ENCODE data around the gene EFHD1.
"Not testable (repeated sequence)": the region's sequence is repeated elsewhere in the genome, so short reads cannot be mapped to it uniquely, and the experiment has no call there.

EFHD1 gene

DNA sequence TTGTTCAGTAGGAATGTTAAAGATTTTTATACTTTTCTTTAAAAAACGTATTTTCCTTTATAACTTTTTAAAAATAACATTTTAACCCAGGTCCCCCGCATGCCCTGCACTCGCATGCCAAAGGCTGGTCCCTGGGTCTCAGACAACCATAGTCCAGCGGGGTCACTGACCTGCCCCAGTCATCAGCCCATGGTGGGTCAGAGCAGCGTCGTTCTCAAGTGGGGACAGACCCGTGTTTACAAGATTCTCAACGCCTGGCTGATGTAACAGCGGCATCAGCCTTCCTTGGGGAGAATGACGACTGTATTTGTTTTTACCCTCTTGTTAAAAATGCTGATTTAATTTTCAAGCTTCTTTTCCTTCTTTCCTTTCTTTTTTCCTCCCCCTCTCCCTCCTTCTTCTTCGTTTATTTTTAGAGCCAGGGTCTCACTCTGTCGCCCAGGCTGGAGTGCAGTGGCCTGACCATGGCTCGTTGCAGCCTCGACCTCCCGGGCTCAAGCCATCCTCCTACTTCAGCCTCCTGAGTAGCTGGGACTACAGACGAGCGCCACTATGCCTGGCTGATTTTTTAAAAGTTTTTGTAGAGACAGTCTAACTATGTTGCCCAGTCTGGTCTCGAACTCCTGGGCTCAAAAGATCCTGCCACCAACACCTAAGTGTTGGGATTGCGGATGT lies 1.0 kb upstream of the EFHD1 start:
- Mint-ChIP-seq H3K27me3 (peaks cover 36 to 59% of the 10 kb centered on the region in 2 donors), H3K27ac (no peak overlapping the region), H3K36me3 (no peaks in the 10 kb centered on the region), H3K9me3 (no peaks in the 10 kb centered on the region), H3K4me1 (peaks cover 3 to 6% of the 10 kb centered on the region in 2 donors), H3K4me3 (peak overlapping the region; percentile 68 to 75)
- no peak for DNase-seq
- no peak for ATAC-seq (replicated peaks)

DNA sequence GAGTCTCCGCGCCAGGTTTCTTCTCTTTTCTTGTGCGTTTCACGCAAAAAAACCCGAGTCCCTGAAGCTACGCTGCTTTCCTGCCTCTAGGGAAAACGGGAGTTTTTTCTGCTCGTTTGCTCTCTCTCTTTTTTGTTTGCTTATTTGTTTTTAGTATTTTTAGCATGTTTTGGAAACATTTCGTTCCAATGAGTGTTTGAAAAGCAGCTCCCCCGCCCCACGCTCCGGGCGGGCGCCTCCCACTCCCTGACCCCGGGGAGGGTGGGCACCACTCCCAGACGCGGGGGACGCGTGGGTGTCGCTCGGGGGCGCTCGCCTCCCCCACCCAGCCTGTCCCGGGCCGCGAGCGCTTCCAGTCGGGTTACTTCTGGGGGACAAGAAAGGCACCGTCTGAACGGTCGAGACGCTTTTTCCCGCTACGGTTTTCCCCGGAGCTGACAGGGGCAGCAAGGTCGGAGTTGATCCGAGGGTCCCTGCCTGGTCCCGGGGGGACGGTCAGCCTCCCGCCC lies 446 bp upstream of the EFHD1 start:
- peaks cover 3 to 6% of the 10 kb centered on the region in 2 donors for H3K4me1 Mint-ChIP-seq
- H3K27ac Mint-ChIP-seq: no peak overlapping the region
- H3K27me3 Mint-ChIP-seq: peaks cover 34 to 65% of the 10 kb centered on the region in 2 donors
- DNase-seq (peak; percentile 2), ATAC-seq (replicated peaks) (peak; percentile 10 to 27)
- H3K4me3 Mint-ChIP-seq: peak overlapping the region; percentile 68 to 75
- H3K9me3 Mint-ChIP-seq: no peaks in the 10 kb centered on the region
- H3K36me3 Mint-ChIP-seq: no peaks in the 10 kb centered on the region

- H3K36me3 Mint-ChIP-seq: no peaks in the 10 kb centered on the region
Observed at GRCh38 chr2:232634206-232635150, 1.1 kb downstream of the EFHD1 start.

DNA sequence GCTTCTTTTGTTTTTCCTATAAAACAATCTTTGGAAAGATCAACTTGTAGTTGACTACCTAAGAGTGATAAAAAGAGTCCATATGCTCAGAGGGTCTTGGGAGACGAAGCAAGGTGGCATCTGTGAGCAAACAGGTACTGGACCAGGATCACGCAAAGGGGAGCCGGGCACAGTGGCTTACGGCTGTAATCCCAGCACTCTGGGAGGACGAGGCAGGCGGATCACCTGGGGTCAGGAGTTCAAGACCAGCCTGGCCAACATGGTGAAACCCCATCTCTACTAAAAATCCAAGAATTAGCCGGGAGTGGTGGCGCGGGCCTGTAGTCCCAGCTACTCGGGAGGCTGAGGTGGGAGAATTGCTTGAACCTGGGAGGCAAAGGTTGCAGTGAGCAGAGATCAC lies 2.0 kb downstream of the EFHD1 start:
- H3K4me1 Mint-ChIP-seq; DNase-seq; H3K9me3 Mint-ChIP-seq; ATAC-seq (replicated peaks); H3K27ac Mint-ChIP-seq; H3K36me3 Mint-ChIP-seq; H3K4me3 Mint-ChIP-seq: not testable (repeated sequence)
- peaks cover 42 to 70% of the 10 kb centered on the region in 2 donors for H3K27me3 Mint-ChIP-seq

More at GRCh38 chr2:232634206-232635150, 1.1 kb downstream of the EFHD1 start:
- Mint-ChIP-seq H3K4me3 (peak overlapping the region; percentile 36 to 52), H3K9me3 (no peaks in the 10 kb centered on the region), H3K27ac (no peak overlapping the region), H3K4me1 (peaks cover 3 to 6% of the 10 kb centered on the region in 2 donors), H3K27me3 (peaks cover 35 to 73% of the 10 kb centered on the region in 2 donors)
- ATAC-seq (replicated peaks) (no peak), DNase-seq (no peak)

DNA sequence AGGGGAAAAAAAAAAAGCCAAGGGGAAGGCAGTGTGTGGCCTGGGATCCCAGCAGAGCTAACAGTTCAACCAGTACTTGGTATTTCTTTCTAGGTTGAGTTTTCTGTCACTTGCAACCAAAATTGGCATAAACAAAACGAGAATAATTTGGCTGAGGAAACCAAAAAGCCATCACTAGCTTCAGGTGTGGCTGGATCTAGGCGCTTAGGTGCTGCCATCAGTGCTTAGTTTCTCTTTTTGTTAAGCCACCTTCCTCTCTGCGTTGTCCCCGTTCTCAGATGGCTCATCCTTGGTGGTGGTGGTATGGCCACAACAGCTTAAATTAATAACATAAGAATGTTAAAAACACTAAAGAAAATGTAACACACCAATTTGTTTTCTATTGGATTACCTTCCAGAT lies 2.4 kb downstream of the EFHD1 start:
- ATAC-seq (replicated peaks) (no peak), DNase-seq (no peak)
- H3K36me3 Mint-ChIP-seq: no peaks in the 10 kb centered on the region
- H3K4me3 Mint-ChIP-seq: no peak overlapping the region
- peaks cover 3 to 6% of the 10 kb centered on the region in 2 donors for H3K4me1 Mint-ChIP-seq
- H3K27me3 Mint-ChIP-seq: peaks cover 46 to 73% of the 10 kb centered on the region in 2 donors
- H3K27ac Mint-ChIP-seq: no peak overlapping the region
- H3K9me3 Mint-ChIP-seq: no peaks in the 10 kb centered on the region

DNA sequence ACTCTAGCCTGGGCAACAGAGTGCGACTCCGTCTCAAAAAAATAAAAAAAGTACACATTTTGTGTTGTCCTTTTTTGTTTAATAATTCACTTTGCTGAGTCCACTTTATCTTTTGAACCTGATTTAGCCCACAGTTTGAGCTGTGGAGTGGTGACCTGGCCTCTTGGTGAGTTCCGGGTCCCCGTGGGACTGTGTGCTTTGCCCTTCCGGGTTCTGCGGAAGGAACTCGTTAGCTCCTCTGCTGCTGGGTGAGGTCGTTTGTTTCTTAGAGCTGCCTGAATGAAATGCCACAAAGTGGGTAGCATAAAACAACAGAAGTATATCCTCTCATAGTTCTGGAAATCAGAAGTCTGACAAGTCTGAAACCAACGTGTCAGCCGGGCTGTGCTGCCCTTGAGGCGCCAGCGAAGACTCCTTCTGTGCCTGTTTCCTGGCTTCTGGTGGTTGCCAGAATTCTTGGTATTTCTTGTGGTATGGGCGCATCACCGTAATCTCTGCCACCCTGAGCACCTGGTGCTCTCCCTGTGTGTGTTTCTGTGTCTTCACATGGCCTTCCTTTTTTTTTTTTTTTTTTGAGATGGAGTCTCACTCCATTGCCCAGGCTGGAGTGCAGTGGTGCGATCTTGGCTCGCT lies 3.5 kb downstream of the EFHD1 start:
- H3K4me1 Mint-ChIP-seq: peaks cover 3 to 6% of the 10 kb centered on the region in 2 donors
- H3K27ac Mint-ChIP-seq: no peak overlapping the region
- H3K27me3 Mint-ChIP-seq: peaks cover 41 to 69% of the 10 kb centered on the region in 2 donors
- no peaks in the 10 kb centered on the region for H3K9me3 Mint-ChIP-seq
- no peaks in the 10 kb centered on the region for H3K36me3 Mint-ChIP-seq
- no peak overlapping the region for H3K4me3 Mint-ChIP-seq
- ATAC-seq (replicated peaks) (no peak), DNase-seq (no peak)

GRCh38 chr2:232637866-232638583 lies 4.6 kb downstream of the EFHD1 start:
- H3K4me1 Mint-ChIP-seq: no peaks in the 10 kb centered on the region
- DNase-seq (no peak), ATAC-seq (replicated peaks) (no peak)
- H3K4me3 Mint-ChIP-seq: no peak overlapping the region
- H3K27ac Mint-ChIP-seq: no peak overlapping the region
- no peaks in the 10 kb centered on the region for H3K36me3 Mint-ChIP-seq
- peaks cover 33 to 66% of the 10 kb centered on the region in 2 donors for H3K27me3 Mint-ChIP-seq
- H3K9me3 Mint-ChIP-seq: no peaks in the 10 kb centered on the region

- no peak overlapping the region for H3K27ac Mint-ChIP-seq
- H3K36me3 Mint-ChIP-seq: no peaks in the 10 kb centered on the region
Observed at GRCh38 chr2:232641153-232641848, 7.9 kb downstream of the EFHD1 start.

DNA sequence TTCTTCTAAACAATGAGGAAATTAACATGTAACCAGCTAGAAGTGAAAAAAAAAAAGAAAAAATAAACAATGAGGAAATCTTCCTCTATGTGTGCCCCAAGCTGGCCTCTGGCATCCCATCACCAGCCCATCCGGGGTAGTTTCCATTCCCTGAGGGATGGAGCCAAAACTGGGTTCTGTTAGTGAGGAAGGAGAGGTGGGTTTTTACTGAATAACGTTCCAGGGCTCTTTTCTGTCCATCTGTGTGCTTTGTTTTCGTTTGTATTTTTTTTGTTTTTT lies 9.7 kb downstream of the EFHD1 start:
- no peaks in the 10 kb centered on the region for H3K9me3 Mint-ChIP-seq
- no peaks in the 10 kb centered on the region for H3K36me3 Mint-ChIP-seq
- H3K27me3 Mint-ChIP-seq: peaks cover 16 to 44% of the 10 kb centered on the region in 2 donors
- H3K4me3 Mint-ChIP-seq: no peak overlapping the region
- no peaks in the 10 kb centered on the region for H3K4me1 Mint-ChIP-seq
- H3K27ac Mint-ChIP-seq: no peak overlapping the region
- DNase-seq (no peak), ATAC-seq (replicated peaks) (no peak)

More at GRCh38 chr2:232641153-232641848, 7.9 kb downstream of the EFHD1 start:
- H3K4me1 Mint-ChIP-seq: no peaks in the 10 kb centered on the region
- H3K9me3 Mint-ChIP-seq: no peaks in the 10 kb centered on the region
- DNase-seq: no peak
- H3K27me3 Mint-ChIP-seq: peaks cover 23 to 56% of the 10 kb centered on the region in 2 donors
- ATAC-seq (replicated peaks): no peak
- H3K4me3 Mint-ChIP-seq: no peak overlapping the region

DNA sequence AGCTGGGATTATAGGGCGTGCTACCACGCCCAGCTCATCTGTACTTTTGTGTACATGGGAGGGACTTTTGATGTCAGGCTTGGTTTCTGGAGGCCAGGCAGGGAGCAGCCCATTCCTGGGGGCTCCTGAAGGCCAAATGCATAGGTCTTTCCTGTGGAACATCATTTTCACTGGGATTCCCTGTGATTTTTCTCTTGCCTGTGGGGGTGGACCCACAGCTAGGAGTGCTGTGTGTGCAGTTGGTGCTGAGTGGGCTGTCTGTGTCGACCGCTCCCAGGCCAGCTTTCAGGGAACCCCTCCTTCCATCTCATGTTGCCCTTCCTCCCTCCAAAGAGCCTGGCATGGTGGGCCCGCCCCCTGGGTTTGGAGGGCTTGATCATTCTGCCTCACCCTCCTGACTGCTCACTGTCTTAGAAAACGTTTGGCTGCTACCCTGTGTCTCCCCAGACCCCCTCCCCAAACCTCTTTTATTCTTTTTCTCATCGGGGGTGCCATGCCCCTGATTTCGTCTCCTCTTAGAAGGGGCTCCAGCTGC lies 10.5 kb downstream of the EFHD1 start:
- Mint-ChIP-seq H3K9me3 (no peaks in the 10 kb centered on the region), H3K27ac (no peak overlapping the region), H3K36me3 (no peaks in the 10 kb centered on the region)

DNA sequence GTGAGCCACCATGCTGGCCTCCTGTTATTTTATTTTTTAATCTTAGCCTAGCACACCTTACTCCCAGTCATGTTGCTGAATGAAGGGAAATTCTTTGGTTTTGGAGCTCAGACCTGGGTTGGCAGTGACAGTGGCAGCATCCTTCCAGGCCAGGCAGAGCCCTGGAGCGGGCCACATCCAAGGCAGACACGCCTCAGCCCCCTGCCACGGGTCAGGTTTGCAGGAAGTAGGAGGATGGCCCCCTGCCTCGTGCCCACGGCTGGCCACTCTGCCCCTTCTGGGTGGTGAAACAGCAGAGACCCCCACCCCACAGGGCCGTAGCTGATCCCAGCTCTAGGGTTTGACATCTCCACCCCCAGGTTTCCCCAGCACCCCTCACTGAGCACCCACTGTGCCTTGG lies 11.7 kb downstream of the EFHD1 start:
- no peak for ATAC-seq (replicated peaks)
- no peak for DNase-seq
- no peak overlapping the region for H3K27ac Mint-ChIP-seq
- H3K4me3 Mint-ChIP-seq: no peak overlapping the region
- H3K36me3 Mint-ChIP-seq: no peaks in the 10 kb centered on the region
- no peaks in the 10 kb centered on the region for H3K9me3 Mint-ChIP-seq
- no peaks in the 10 kb centered on the region for H3K4me1 Mint-ChIP-seq
- peaks cover 9 to 38% of the 10 kb centered on the region in 2 donors for H3K27me3 Mint-ChIP-seq

More for the DNA sequence above, 10.5 kb downstream of the EFHD1 start:
- H3K27me3 Mint-ChIP-seq: peaks cover 16 to 44% of the 10 kb centered on the region in 2 donors
- no peak for ATAC-seq (replicated peaks)
- H3K4me3 Mint-ChIP-seq: no peak overlapping the region
- H3K4me1 Mint-ChIP-seq: no peaks in the 10 kb centered on the region
- DNase-seq: no peak

DNA sequence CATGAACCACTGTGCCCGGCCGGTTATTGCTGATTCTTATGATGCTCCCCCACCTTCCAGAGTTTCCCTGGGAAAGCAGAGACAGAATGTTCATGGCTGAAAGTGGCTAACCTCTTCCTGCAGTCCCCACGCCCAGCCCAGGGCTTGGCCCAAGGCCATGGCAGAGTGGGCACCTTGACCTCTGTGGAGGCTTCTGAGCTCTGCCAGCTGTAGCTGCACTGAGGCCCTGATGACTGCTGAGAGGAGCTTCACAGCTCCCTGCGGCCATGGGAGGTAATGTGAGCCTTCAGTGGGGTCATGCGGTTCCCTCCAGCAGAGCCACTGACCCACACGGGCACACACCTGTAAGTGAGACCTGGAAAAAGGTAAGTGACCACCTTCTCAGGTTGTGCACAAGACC lies 13.3 kb downstream of the EFHD1 start:
- Mint-ChIP-seq H3K4me3 (no peak overlapping the region), H3K27ac (no peak overlapping the region), H3K4me1 (no peaks in the 10 kb centered on the region), H3K36me3 (no peaks in the 10 kb centered on the region), H3K27me3 (peaks cover 4 to 31% of the 10 kb centered on the region in 2 donors), H3K9me3 (no peaks in the 10 kb centered on the region)
- ATAC-seq (replicated peaks) (no peak), DNase-seq (no peak)

DNA sequence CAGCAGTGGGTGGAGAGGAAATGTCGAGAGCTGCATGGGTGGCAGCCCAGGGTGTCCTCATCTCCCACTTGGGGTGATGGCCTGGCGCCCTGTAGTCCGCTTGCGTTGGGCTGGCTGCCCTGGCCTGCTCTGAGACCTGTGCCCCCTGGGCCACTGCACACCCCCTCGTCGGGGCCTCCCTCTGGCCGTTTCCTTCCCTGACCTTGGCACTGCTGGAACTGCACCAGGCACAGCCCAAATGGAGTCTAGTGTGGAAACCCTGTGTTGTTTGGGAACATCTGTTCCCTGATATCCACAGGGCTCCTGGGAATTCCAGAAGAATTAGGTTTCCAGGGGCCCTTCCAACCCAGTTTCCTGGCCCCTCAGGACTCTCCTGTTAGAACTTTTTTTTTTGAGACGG lies 13.9 kb downstream of the EFHD1 start:
- Mint-ChIP-seq H3K36me3 (no peaks in the 10 kb centered on the region), H3K27me3 (peaks cover 4 to 31% of the 10 kb centered on the region in 2 donors), H3K27ac (no peak overlapping the region), H3K9me3 (no peaks in the 10 kb centered on the region), H3K4me1 (no peaks in the 10 kb centered on the region), H3K4me3 (no peak overlapping the region)
- no peak for ATAC-seq (replicated peaks)
- DNase-seq: no peak

Data from stimulated activated naive B cell treated with anti-CD40 and anti-IgM and Interleukin-4, amounts not matched to agents 10 μg/mL and 1 μg/mL and 100 μg/mL, for 72 hours (primary cell).